GM12878 (cell line): ENCODE results near the gene TRIM43B.

Experiments used
- EP300 ChIP-seq, 2 experiments: fragments of 150-350 bp in 1 of 2; IDR thresholded peaks; 2 replicates each; pipeline ENCODE4 v1.6.1; 2011 to 2012; ENCODE audit warnings: low read depth in 2 of 2, low read length in 2 of 2, borderline replicate concordance in 1 of 2, improper control_type of control experiment in 1 of 2, inconsistent platforms in 1 of 2; ENCODE audit not compliant: control insufficient read depth in 1 of 2
- YY1 ChIP-seq: IDR thresholded peaks from 2 replicates; pipeline ENCODE4 v1.6.1; 2011; ENCODE audit warnings: low read depth, mild to moderate bottlenecking, low read length
- TF ChIP-seq, protein P1 (sequence below), 3 experiments: IDR thresholded peaks in 2 of 3; conservative IDR thresholded peaks in 1 of 3; 2 replicates each; pipeline ENCODE4 v1.5.1; 2011; ENCODE audit warnings: low read depth in 3 of 3, low read length in 3 of 3, mild to moderate bottlenecking in 3 of 3, control low read depth in 2 of 3, moderate library complexity in 2 of 3, inconsistent platforms in 1 of 3, mixed read lengths in 1 of 3; ENCODE audit not compliant: control insufficient read depth in 2 of 3, insufficient read depth in 1 of 3; ENCODE audit errors: extremely low read depth in 1 of 3

DNA sequence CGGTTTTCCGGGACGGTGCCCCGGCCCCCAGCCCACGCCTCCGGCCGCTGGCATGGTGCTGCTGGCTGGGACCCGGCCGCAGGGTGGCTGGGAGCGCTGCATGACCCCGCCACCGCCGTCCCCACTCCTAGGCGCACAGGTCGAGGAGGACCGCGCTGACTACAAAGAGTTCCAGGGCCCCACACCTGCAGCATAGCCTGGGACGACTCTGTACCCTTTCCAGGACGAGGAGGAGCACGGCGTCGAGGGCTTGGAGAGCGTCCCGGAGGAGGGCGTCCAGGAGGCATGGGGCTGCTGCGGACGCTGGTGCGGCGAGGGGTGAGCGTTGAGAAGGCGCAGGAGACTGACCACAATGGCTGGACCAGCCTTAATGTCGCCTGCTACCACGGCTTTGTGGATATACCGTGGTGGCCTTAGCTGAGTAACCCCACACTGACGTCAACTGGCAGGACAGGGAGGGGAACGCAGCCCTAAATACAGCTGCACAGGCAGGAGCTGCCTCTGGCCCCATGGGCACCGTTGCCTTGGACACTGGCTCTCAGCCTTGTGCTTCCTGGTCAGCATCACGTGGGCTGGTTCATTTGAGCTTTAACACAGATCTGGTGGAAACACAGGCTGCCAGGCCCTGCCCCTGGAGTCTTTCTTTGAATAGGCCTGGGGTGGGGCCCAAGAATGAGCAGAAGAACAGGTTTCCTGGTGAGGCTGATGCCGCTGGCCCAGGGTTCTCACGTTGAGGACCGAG lies 40.9 kb upstream of the TRIM43B start:
- no peak for TF ChIP-seq YY1
- TF ChIP-seq, protein P1, sequence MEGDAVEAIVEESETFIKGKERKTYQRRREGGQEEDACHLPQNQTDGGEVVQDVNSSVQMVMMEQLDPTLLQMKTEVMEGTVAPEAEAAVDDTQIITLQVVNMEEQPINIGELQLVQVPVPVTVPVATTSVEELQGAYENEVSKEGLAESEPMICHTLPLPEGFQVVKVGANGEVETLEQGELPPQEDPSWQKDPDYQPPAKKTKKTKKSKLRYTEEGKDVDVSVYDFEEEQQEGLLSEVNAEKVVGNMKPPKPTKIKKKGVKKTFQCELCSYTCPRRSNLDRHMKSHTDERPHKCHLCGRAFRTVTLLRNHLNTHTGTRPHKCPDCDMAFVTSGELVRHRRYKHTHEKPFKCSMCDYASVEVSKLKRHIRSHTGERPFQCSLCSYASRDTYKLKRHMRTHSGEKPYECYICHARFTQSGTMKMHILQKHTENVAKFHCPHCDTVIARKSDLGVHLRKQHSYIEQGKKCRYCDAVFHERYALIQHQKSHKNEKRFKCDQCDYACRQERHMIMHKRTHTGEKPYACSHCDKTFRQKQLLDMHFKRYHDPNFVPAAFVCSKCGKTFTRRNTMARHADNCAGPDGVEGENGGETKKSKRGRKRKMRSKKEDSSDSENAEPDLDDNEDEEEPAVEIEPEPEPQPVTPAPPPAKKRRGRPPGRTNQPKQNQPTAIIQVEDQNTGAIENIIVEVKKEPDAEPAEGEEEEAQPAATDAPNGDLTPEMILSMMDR (IDR thresholded peaks at IDR 0.05 in 2 of 3, conservative IDR thresholded peaks at IDR 0.05 in 1 of 3; ENCODE audit: control insufficient read depth in 2 of 3, extremely low read depth in 1 of 3, insufficient read depth in 1 of 3, low read depth in 3 of 3, low read length in 3 of 3) = no peak
- TF ChIP-seq EP300 (IDR thresholded peaks at IDR 0.05; ENCODE audit: borderline replicate concordance in 1 of 2, control insufficient read depth in 1 of 2, low read depth in 2 of 2, low read length in 2 of 2) = no peak
